Endodermal cell (in vitro differentiated cells): ENCODE measurements around the gene SPECC1. TPM values are rescaled to one million over a fixed set of nuclear protein-coding genes. Genes with fewer than 3 reads are reported as not detected.

Experiments used
- DNase-seq: peaks from one replicate; pipeline ENCODE4 v3.0.0-alpha.2; 2017
- H3K27ac ChIP-seq: 2 replicates; pipeline ENCODE4 v1.5.1; 2013; ENCODE audit warnings: mild to moderate bottlenecking, low read depth, low read length, moderate library complexity
- H3K27me3 ChIP-seq: 2 replicates; pipeline ENCODE4 v1.6.1; 2013; ENCODE audit warnings: mild to moderate bottlenecking, low read length, moderate library complexity; ENCODE audit not compliant: insufficient read depth, control insufficient read depth, poor library complexity, severe bottlenecking
- H3K36me3 ChIP-seq: 2 replicates; pipeline ENCODE4 v1.7.0; 2013; ENCODE audit warnings: mild to moderate bottlenecking, low read length, moderate library complexity; ENCODE audit not compliant: control insufficient read depth, insufficient read depth
- H3K4me1 ChIP-seq: one replicate; pipeline ENCODE4 v1.7.0; 2013; ENCODE audit warnings: low read length; ENCODE audit not compliant: control insufficient read depth, insufficient read depth
- H3K4me3 ChIP-seq: 2 replicates; pipeline ENCODE4 v1.5.1; 2013; ENCODE audit warnings: mild to moderate bottlenecking, low read length, moderate library complexity
- H3K9ac ChIP-seq: 2 replicates; pipeline ENCODE4 v1.6.1; 2013; ENCODE audit warnings: mild to moderate bottlenecking, low read length, moderate library complexity; ENCODE audit not compliant: poor library complexity, severe bottlenecking; ENCODE audit errors: extremely low read depth
- H3K9me3 ChIP-seq: 2 replicates; pipeline ENCODE4 v1.6.1; 2013; ENCODE audit warnings: mild to moderate bottlenecking, low read length, moderate library complexity; ENCODE audit not compliant: control insufficient read depth
- H3K27ac Mint-ChIP-seq: 2 replicates; pipeline ENCODE4 v1.8.0; 2020; ENCODE audit warnings: mixed read lengths
- H3K27me3 Mint-ChIP-seq: 2 replicates; pipeline ENCODE4 v1.8.0; 2021; ENCODE audit warnings: mild to moderate bottlenecking, mixed read lengths; ENCODE audit not compliant: insufficient read depth
- H3K36me3 Mint-ChIP-seq: 2 replicates; pipeline ENCODE4 v1.8.0; 2020; ENCODE audit warnings: low read depth, mixed read lengths
- H3K4me1 Mint-ChIP-seq: 2 replicates; pipeline ENCODE4 v1.8.0; 2020; ENCODE audit warnings: mixed read lengths
- H3K4me3 Mint-ChIP-seq: 2 replicates; pipeline ENCODE4 v1.8.0; 2020; ENCODE audit warnings: mild to moderate bottlenecking, moderate library complexity, mixed read lengths
- H3K9me3 Mint-ChIP-seq: 2 replicates; pipeline ENCODE4 v1.8.0; 2020; ENCODE audit warnings: mild to moderate bottlenecking, mixed read lengths
- CTCF ChIP-seq: fragments of 200-600 bp; sonication (generic); conservative IDR thresholded peaks from 2 replicates; pipeline ENCODE4 v1.5.0; 2021; ENCODE audit warnings: antibody characterized with exemption, mild to moderate bottlenecking
- WGBS, 2 experiments: methylation state at CpG; one replicate each; pipeline versions ENCODE4 v1.1.5 to v1.1.7; 2013; ENCODE audit warnings: missing lambda C conversion rate in 2 of 2, mixed read lengths in 1 of 2; ENCODE audit not compliant: insufficient coverage in 1 of 2, insufficient read length in 1 of 2; 5-methylcytosine and 5-hydroxymethylcytosine counted together
- total RNA-seq, 2 donors: library from RNA; stranded (reverse); fragmentation: NEBNext Ultra II Directional in 1 of 2; extraction: Animal tissue kit (Norgen Biotek cat#: 25700) in 1 of 2; gene quantifications; 2 replicates in 1 of 2; 3 replicates in 1 of 2; pipeline ENCODE4 v1.2.1, GENCODE V29; 2021

SPECC1 gene
- total RNA-seq, 2 donors from 2014 or later = 48.7 to 60.6 TPM

GRCh38 chr17:20232611-20233010 lies 223.5 kb downstream of the SPECC1 start:
- no peaks in the 10 kb centered on the region for H3K27me3 Mint-ChIP-seq
- peaks cover 38% of the 10 kb centered on the region for H3K36me3 Mint-ChIP-seq
- Histone ChIP-seq H3K9ac (no peak overlapping the region), H3K9me3 (no peaks in the 10 kb centered on the region), H3K27ac (no peak overlapping the region), H3K4me3 (no peak overlapping the region), H3K27me3 (no peaks in the 10 kb centered on the region), H3K36me3 (peaks cover 63% of the 10 kb centered on the region), H3K4me1 (no peaks in the 10 kb centered on the region)
- no peak for TF ChIP-seq CTCF
- H3K4me3 Mint-ChIP-seq = no peak overlapping the region
- WGBS, 2 experiments = 95 to 97% methylated on average over 4 of the region's 4 CpGs
- no peaks in the 10 kb centered on the region for H3K4me1 Mint-ChIP-seq
- H3K27ac Mint-ChIP-seq = no peak overlapping the region
- no peak for DNase-seq
- no peaks in the 10 kb centered on the region for H3K9me3 Mint-ChIP-seq

- WGBS, 2 experiments = 93% methylated on average over 3 to 4 of the region's 4 CpGs
- H3K4me3 ChIP-seq = no peak overlapping the region
- DNase-seq = no peak
- Mint-ChIP-seq H3K9me3 (no peaks in the 10 kb centered on the region), H3K27ac (no peak overlapping the region), H3K4me3 (no peak overlapping the region), H3K27me3 (no peaks in the 10 kb centered on the region), H3K4me1 (no peaks in the 10 kb centered on the region), H3K36me3 (peaks cover 26% of the 10 kb centered on the region)
- no peaks in the 10 kb centered on the region for H3K27me3 ChIP-seq
- no peaks in the 10 kb centered on the region for H3K9me3 ChIP-seq
- TF ChIP-seq CTCF = no peak
- no peaks in the 10 kb centered on the region for H3K4me1 ChIP-seq
- peaks cover 47% of the 10 kb centered on the region for H3K36me3 ChIP-seq
- H3K9ac ChIP-seq = no peak overlapping the region
- no peak overlapping the region for H3K27ac ChIP-seq
These were observed 225.1 kb downstream of the SPECC1 start for GRCh38 chr17:20234276-20234675.

GRCh38 chr17:20235747-20236146 lies 226.6 kb downstream of the SPECC1 start:
- H3K4me1 Mint-ChIP-seq = no peaks in the 10 kb centered on the region
- Histone ChIP-seq H3K9ac (no peak overlapping the region), H3K36me3 (peaks cover 38% of the 10 kb centered on the region), H3K27me3 (no peaks in the 10 kb centered on the region), H3K4me3 (no peak overlapping the region), H3K4me1 (no peaks in the 10 kb centered on the region), H3K27ac (no peak overlapping the region), H3K9me3 (no peaks in the 10 kb centered on the region)
- H3K27me3 Mint-ChIP-seq = no peaks in the 10 kb centered on the region
- no peaks in the 10 kb centered on the region for H3K9me3 Mint-ChIP-seq
- H3K36me3 Mint-ChIP-seq = peaks cover 24% of the 10 kb centered on the region
- TF ChIP-seq CTCF = no peak
- WGBS, 2 experiments = 88 to 100% methylated on average over 5 to 6 of the region's 6 CpGs
- no peak overlapping the region for H3K27ac Mint-ChIP-seq
- DNase-seq = no peak
- no peak overlapping the region for H3K4me3 Mint-ChIP-seq
